Epithelial cell of proximal tubule (primary cell): Measurements from ENCODE around the gene NOSIP. TPM values are rescaled to one million over a fixed set of nuclear protein-coding genes. Genes with fewer than 3 reads are reported as not detected.

Source experiments
- DNase-seq: peaks from one replicate; pipeline ENCODE4 v3.0.0-alpha.2; 2011; ENCODE audit warnings: low read depth
- H3K4me3 ChIP-seq: 2 replicates; pipeline ENCODE4 v1.5.1; 2011; ENCODE audit warnings: low read depth, mild to moderate bottlenecking, low read length
- CTCF ChIP-seq: conservative IDR thresholded peaks from 2 replicates; pipeline ENCODE4 v1.5.1; 2012; ENCODE audit warnings: low read depth, mild to moderate bottlenecking, low read length
- total RNA-seq: library from RNA; depleted of rRNA; stranded (reverse); fragments of >200 nt; gene quantifications from 2 replicates; pipeline ENCODE4 v1.2.3, GENCODE V29; 2015

The NOSIP gene
- total RNA-seq, 1 donor from 2014 or later, result 82.4 TPM

GRCh38 chr19:49555600-49556411 is 24.6 kb downstream of the NOSIP start:
- DNase-seq, result no peak
- no peak overlapping the region for H3K4me3 ChIP-seq
- no peak for TF ChIP-seq CTCF

GRCh38 chr19:49554701-49555181 is 25.6 kb downstream of the NOSIP start:
- no peak for DNase-seq
- no peak for TF ChIP-seq CTCF
- H3K4me3 ChIP-seq, result no peak overlapping the region

- no peak for TF ChIP-seq CTCF
- no peak for DNase-seq
These were observed 26.7 kb downstream of the NOSIP start for GRCh38 chr19:49553451-49554271.

GRCh38 chr19:49552749-49553148 is 27.6 kb downstream of the NOSIP start:
- H3K4me3 ChIP-seq, result no peak overlapping the region
- TF ChIP-seq CTCF, result no peak
- DNase-seq, result no peak

More at GRCh38 chr19:49553451-49554271, 26.7 kb downstream of the NOSIP start:
- no peak overlapping the region for H3K4me3 ChIP-seq

GRCh38 chr19:49551531-49551930 is 28.8 kb downstream of the NOSIP start:
- no peak for TF ChIP-seq CTCF
- no peak for DNase-seq
- H3K4me3 ChIP-seq, result no peak overlapping the region

- TF ChIP-seq CTCF, result no peak
- no peak for DNase-seq
- H3K4me3 ChIP-seq, result no peak overlapping the region
These were observed 31.3 kb downstream of the NOSIP start for GRCh38 chr19:49549045-49549444.
